Psoas muscle (tissue), 8 donors: ENCODE results near the gene GYG2. TPM values are rescaled to one million over a fixed set of nuclear protein-coding genes. Genes with fewer than 3 reads are reported as not detected.

Experiments used
- ATAC-seq, 4 donors: fragments of 200-7000 bp; cut with Tn5 transposase; one replicate each; pipeline ENCODE4 v1.9.1; 2020; ENCODE audit warnings: moderate library complexity in 3 of 4, mild to moderate bottlenecking in 2 of 4
- DNase-seq, 2 donors: peaks; one replicate each; pipeline ENCODE4 v3.0.0-alpha.2; 2020
- H3K27ac ChIP-seq: fragments of 200-600 bp; one replicate; pipeline ENCODE4 v1.8.0; 2022
- H3K27me3 ChIP-seq, 3 donors: fragments of 200-600 bp in 1 of 3; one replicate each; pipeline versions ENCODE4 v1.6.1 to v1.8.0; 2013 to 2022; ENCODE audit warnings: low read length in 2 of 3, mild to moderate bottlenecking in 2 of 3, moderate library complexity in 1 of 3; ENCODE audit not compliant: insufficient read depth in 3 of 3
- H3K36me3 ChIP-seq, 2 donors: fragments of 200-600 bp in 1 of 2; one replicate each; pipeline versions ENCODE4 v1.6.1 to v1.8.0; 2013 to 2022; ENCODE audit warnings: low read depth in 1 of 2, mild to moderate bottlenecking in 1 of 2, moderate library complexity in 1 of 2; ENCODE audit not compliant: insufficient read depth in 1 of 2
- H3K4me1 ChIP-seq: fragments of 200-600 bp; one replicate; pipeline ENCODE4 v1.8.0; 2022
- H3K4me3 ChIP-seq: fragments of 200-600 bp; one replicate; pipeline ENCODE4 v1.8.0; 2022; ENCODE audit warnings: mild to moderate bottlenecking
- H3K9me3 ChIP-seq: fragments of 200-600 bp; one replicate; pipeline ENCODE4 v1.8.0; 2022
- WGBS, 3 donors: extraction: QIAGEN DNeasy Blood & Tissue Kit; methylation state at CpG; one replicate each; pipeline versions ENCODE4 v1.1.6 to v1.1.7; 2013; 5-methylcytosine and 5-hydroxymethylcytosine counted together
- intact Hi-C, 2 donors: fragments of 100-400 bp; cut with DNase I; formaldehyde crosslinking; loops; one replicate each; pipeline versions ENCODE4 v1.11.0 to v1.14.2; 2022
- polyA plus RNA-seq, 3 donors: library from polyadenylated mRNA; stranded (reverse); fragments of 200-250 nt; gene quantifications; one replicate each; pipeline ENCODE4 v1.2.3, GENCODE V29; 2013
- total RNA-seq, 4 donors: library from RNA; stranded (reverse); fragmentation: NEBNext Ultra II Directional in 2 of 4; extraction: Animal tissue kit (Norgen Biotek cat#: 25700) in 2 of 4; gene quantifications; one replicate each; pipeline versions ENCODE4 v1.2.1 to v1.2.4, GENCODE V29; 2021 to 2023
- TF ChIP-seq, protein P1 (sequence below): fragments of 200-600 bp; IDR thresholded peaks from one replicate; pipeline ENCODE4 v1.8.0; 2022; ENCODE audit warnings: antibody characterized with exemption
- donor health status: healthy with polysubstance abuse.
- donor health status: DM: no; HTN: no; CAD: no; lungs with moderate emphysema.
- donor health status: Bipolar disorder and iron deficiency.
- donor health status: healthy.
- donor health status: DM: yes; HTN: yes; CAD: no.
- donor health status: DM: no; HTN: no; CAD: no.
- donor health status: DM: no; HTN: no; CAD: no.
- donor health status: DM: yes; HTN: yes; CAD: no.

The GYG2 gene
- total and polyA plus RNA-seq, 7 donors = 0.09 to 1.1 (median 0.47) TPM; not detected in 1

DNA sequence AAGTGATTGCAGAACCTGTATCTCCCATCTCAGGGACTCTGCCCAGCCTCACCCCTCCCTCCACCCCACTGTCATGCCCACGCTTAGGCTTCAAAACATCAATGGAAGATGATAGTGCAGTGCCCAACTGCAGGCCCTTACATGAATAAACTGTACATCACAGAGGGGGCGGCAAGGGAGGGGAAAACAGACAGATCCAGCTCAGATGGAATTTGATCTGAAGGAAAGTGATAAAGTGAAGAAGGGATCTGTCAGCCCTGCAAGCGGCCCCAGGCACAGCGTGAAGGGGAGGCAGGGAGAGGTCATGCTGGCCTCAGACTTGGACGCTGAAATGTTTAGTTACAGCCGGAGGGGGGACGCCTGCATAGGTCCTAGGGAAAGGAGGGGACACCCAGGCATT lies 38.5 kb downstream of the GYG2 start:
- no peaks in the 10 kb centered on the region for H3K27me3 ChIP-seq

DNA sequence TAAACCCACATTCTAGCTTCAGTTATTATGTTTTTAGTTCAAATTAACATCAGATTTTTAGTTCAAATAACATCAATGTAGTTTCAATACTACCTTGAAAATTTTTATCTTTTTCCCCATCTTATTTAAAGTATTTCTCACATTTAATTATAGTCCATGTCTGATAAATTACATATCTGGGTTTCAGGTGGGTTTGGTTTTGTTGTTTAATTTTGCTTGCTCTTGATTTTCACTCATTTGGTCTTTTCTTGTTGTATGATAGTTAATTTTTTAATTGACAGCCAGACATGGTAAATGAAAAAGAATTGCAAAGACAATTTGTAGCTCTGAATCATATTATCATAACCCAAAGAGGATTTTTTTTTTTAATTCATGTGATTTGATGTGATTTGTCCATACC lies 41.9 kb downstream of the GYG2 start:
- H3K27me3 ChIP-seq = no peaks in the 10 kb centered on the region
- H3K27ac ChIP-seq = no peak overlapping the region
- intact Hi-C loops = no loop called here
- H3K36me3 ChIP-seq = no peaks in the 10 kb centered on the region
- no peak for ATAC-seq
- peaks cover 4% of the 10 kb centered on the region for H3K9me3 ChIP-seq
- TF ChIP-seq, protein P1, sequence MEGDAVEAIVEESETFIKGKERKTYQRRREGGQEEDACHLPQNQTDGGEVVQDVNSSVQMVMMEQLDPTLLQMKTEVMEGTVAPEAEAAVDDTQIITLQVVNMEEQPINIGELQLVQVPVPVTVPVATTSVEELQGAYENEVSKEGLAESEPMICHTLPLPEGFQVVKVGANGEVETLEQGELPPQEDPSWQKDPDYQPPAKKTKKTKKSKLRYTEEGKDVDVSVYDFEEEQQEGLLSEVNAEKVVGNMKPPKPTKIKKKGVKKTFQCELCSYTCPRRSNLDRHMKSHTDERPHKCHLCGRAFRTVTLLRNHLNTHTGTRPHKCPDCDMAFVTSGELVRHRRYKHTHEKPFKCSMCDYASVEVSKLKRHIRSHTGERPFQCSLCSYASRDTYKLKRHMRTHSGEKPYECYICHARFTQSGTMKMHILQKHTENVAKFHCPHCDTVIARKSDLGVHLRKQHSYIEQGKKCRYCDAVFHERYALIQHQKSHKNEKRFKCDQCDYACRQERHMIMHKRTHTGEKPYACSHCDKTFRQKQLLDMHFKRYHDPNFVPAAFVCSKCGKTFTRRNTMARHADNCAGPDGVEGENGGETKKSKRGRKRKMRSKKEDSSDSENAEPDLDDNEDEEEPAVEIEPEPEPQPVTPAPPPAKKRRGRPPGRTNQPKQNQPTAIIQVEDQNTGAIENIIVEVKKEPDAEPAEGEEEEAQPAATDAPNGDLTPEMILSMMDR = no peak
- no peak overlapping the region for H3K4me3 ChIP-seq
- H3K4me1 ChIP-seq = no peaks in the 10 kb centered on the region
- DNase-seq = no peak

More for the DNA sequence above, 38.5 kb downstream of the GYG2 start:
- H3K36me3 ChIP-seq = no peaks in the 10 kb centered on the region
- DNase-seq (no peak), ATAC-seq (no peak)
- no peak overlapping the region for H3K4me3 ChIP-seq
- 84 to 92% (median 85%) methylated on average over 7 of the region's 7 CpGs for WGBS, 3 donors
- TF ChIP-seq, protein P1 = no peak
- no peaks in the 10 kb centered on the region for H3K4me1 ChIP-seq
- intact Hi-C loops = no loop called here
- H3K27ac ChIP-seq = no peak overlapping the region
- H3K9me3 ChIP-seq = peaks cover 4% of the 10 kb centered on the region

DNA sequence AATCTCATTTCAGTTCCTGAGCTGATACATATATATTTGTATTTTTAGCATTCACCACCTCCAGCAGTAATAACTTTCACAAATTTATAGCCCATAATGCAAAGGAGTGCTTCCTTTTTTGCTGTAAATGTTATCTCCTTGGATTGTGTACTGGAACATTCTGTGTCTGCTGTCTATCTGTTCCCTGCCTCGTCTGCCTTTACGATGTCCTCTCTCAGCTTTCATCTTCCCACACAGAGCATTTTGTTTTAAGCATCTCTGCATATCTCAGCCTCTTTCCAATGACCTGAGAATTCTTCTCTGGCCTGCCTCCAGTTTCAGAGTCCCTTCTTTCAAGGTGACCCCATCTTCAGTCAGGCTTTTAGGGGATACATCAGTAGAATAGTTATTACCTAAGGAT lies 43.1 kb downstream of the GYG2 start:
- WGBS, 3 donors = 60 to 75% (median 72%) methylated on average over 2 of the region's 2 CpGs
- H3K27me3 ChIP-seq = no peaks in the 10 kb centered on the region
- intact Hi-C loops = no loop called here
- no peak for DNase-seq
- H3K36me3 ChIP-seq = no peaks in the 10 kb centered on the region
- H3K4me3 ChIP-seq = no peak overlapping the region
- peaks cover 4% of the 10 kb centered on the region for H3K9me3 ChIP-seq
- no peaks in the 10 kb centered on the region for H3K4me1 ChIP-seq
- TF ChIP-seq, protein P1 = no peak
- ATAC-seq = no peak
- no peak overlapping the region for H3K27ac ChIP-seq

DNA sequence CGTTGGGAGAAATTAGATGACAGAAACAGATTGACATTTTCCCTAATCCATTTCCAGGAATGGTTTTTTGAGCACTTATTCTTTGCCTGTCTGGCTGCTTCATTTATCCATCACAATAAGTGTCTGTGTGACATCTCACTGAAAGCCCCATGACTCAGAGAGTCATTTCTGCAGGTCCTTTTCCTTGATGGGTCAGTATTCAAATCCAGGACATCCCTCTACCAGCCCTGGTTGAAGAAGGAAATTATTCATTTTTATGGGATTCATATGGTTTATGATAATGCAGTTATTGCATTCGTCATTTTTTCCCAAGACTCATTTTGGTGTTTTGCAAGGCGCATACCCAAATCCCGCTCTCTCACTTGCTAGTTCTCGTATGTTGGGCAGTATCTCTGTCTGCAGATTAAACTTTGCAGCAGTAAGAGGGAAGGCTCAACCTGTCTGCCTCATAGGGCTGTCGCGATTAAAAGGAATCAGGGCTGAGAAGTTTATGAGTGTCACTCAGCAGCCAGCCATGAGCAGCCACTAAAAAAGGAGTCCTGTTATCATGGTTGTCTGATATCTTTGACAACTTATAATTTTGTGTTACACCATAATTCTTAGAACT lies 44.0 kb downstream of the GYG2 start:
- no peak overlapping the region for H3K27ac ChIP-seq
- WGBS, 3 donors = 89 to 97% (median 95%) methylated on average over 7 of the region's 7 CpGs
- DNase-seq (no peak), ATAC-seq (no peak)
- peaks cover 4% of the 10 kb centered on the region for H3K9me3 ChIP-seq
- H3K4me1 ChIP-seq = no peaks in the 10 kb centered on the region
- TF ChIP-seq, protein P1 = no peak
- no peak overlapping the region for H3K4me3 ChIP-seq
- H3K36me3 ChIP-seq = no peaks in the 10 kb centered on the region
- H3K27me3 ChIP-seq = no peaks in the 10 kb centered on the region
- intact Hi-C loops = no loop called here
